Upper lobe of right lung (tissue), 1 donor: ENCODE data around the gene CCNY. TPM values are rescaled to one million over a fixed set of nuclear protein-coding genes. Genes with fewer than 3 reads are reported as not detected.
A peak's percentile ranks its signal among the peaks of the same experiment; 100 is the strongest.

Source experiments
- ATAC-seq: fragments of 200-7000 bp; cut with Tn5 transposase; one replicate; pipeline ENCODE4 v1.9.1; 2020; ENCODE audit warnings: mild to moderate bottlenecking, moderate library complexity
- DNase-seq: peaks from one replicate; pipeline ENCODE4 v3.0.0-alpha.2; 2020
- H3K27ac ChIP-seq: fragments of 200-600 bp; one replicate; pipeline ENCODE4 v1.8.0; 2022
- H3K27me3 ChIP-seq: fragments of 200-600 bp; one replicate; pipeline ENCODE4 v1.8.0; 2022; ENCODE audit warnings: mild to moderate bottlenecking
- H3K36me3 ChIP-seq: fragments of 200-600 bp; one replicate; pipeline ENCODE4 v1.8.0; 2022
- H3K4me1 ChIP-seq: fragments of 200-600 bp; one replicate; pipeline ENCODE4 v1.8.0; 2022
- H3K4me3 ChIP-seq: fragments of 200-600 bp; one replicate; pipeline ENCODE4 v1.8.0; 2022; ENCODE audit warnings: mild to moderate bottlenecking
- H3K9me3 ChIP-seq: fragments of 200-600 bp; one replicate; pipeline ENCODE4 v1.8.0; 2022
- CTCF ChIP-seq: fragments of 200-600 bp; IDR thresholded peaks from one replicate; pipeline ENCODE4 v1.8.0; 2022; ENCODE audit warnings: antibody characterized with exemption
- intact Hi-C: fragments of 100-400 bp; cut with DNase I; formaldehyde crosslinking; loops from one replicate; pipeline ENCODE4 v1.11.0; 2022
- total RNA-seq: library from RNA; stranded (reverse); fragmentation: NEBNext Ultra II Directional; extraction: Animal tissue kit (Norgen Biotek cat#: 25700); gene quantifications from one replicate; pipeline ENCODE4 v1.2.1, GENCODE V29; 2021
- donor health status: DM: no; HTN: yes; CAD: no; lungs with severe emphysema.

The CCNY gene
- total RNA-seq, 1 donor from 2014 or later, result 85.4 TPM

DNA sequence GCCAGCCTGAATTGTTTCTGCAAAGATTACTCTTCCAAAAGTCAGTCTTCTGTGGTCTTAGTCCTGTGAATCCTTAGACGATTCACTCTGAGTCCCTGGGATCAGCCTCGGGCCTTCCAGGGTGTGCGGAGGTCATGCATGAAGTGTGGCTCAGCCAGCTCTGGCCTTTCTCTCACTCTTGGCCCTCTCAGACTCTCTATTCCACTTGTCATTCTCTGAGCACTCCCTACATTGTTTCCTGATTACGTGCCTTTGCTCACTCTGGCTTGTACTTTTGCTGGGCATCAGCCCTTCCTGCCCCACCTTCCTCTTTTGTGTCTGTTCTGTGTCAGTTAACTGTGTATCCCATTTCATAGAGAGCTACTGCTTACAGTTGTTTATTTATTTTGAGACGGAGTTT, 36.0 kb downstream of the CCNY start:
- Histone ChIP-seq H3K9me3 (no peaks in the 10 kb centered on the region), H3K27me3 (no peaks in the 10 kb centered on the region), H3K27ac (peak overlapping the region; percentile 61), H3K4me3 (no peak overlapping the region), H3K4me1 (peaks cover 46% of the 10 kb centered on the region), H3K36me3 (no peaks in the 10 kb centered on the region)
- ATAC-seq (peak; percentile 94), DNase-seq (no peak)
- no peak for TF ChIP-seq CTCF
- intact Hi-C loops, result no loop called here

DNA sequence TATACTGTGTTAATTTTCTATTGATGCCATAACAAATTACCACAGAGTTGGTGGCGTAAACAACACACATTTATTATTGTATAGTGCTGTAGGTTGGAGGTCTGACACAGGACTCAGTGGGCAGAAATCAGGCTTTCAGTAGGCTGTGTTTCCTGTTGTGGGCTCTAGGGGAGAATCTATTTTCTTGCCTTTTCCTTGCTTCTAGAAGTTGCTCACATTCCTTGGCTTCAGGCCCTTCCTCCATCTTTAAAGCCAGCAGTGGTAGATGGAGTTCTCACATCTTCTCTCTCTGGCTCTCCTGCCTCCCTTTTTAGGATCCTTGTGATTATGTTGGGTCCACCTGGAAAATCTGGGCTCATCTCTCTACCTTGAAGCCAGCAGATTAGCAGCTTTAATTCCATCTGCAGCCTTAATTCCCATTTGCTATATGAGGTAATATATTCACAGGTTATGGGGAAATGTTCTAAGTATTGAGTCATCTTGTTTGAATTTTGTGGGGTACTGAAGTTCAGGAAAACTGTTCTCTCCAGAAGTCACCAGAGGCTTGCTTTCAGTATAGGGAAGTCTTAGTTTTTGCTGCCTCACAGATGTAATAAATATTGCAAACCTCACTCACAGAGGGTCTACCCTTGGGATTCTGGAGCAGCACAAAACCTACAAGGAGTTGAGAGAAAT, 38.9 kb downstream of the CCNY start:
- DNase-seq (no peak), ATAC-seq (no peak)
- H3K36me3 ChIP-seq, result no peaks in the 10 kb centered on the region
- intact Hi-C loops, result no loop called here
- no peaks in the 10 kb centered on the region for H3K9me3 ChIP-seq
- H3K4me1 ChIP-seq, result peaks cover 45% of the 10 kb centered on the region
- no peaks in the 10 kb centered on the region for H3K27me3 ChIP-seq
- no peak for TF ChIP-seq CTCF
- no peak overlapping the region for H3K4me3 ChIP-seq
- no peak overlapping the region for H3K27ac ChIP-seq

DNA sequence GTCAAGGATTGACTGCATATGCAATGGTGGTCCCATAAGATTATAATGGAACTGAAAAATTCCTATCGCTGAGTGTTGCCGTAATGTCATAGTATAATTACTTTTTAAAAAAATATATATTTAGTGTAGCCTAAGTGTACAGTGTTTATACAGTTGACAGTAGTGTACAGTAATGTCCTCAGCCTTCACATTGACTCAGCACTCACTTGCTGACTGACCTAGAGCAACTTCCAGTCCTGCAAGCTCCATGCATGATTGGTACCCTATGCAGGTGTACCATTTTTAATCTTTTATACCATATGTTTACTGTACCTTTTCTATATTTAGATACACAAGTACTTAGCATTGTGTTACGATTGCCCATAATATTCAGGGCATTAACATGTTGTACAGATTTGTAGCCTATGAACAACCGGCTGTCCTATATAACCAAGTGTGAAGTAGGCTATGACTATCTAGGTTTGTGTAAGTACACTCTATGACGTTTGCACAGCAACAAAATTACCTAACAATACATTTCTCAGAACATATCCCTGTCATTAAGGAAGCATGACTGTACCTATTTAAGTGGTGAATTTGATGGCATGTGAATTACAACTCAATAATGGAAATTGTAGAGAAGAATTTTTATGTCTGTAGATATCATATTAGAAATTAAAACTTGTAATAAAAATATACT, 40.9 kb downstream of the CCNY start:
- no peaks in the 10 kb centered on the region for H3K9me3 ChIP-seq
- DNase-seq (no peak), ATAC-seq (no peak)
- peaks cover 33% of the 10 kb centered on the region for H3K4me1 ChIP-seq
- no peaks in the 10 kb centered on the region for H3K27me3 ChIP-seq
- no peaks in the 10 kb centered on the region for H3K36me3 ChIP-seq
- no peak overlapping the region for H3K27ac ChIP-seq
- intact Hi-C loops, result no loop called here
- H3K4me3 ChIP-seq, result no peak overlapping the region
- no peak for TF ChIP-seq CTCF

DNA sequence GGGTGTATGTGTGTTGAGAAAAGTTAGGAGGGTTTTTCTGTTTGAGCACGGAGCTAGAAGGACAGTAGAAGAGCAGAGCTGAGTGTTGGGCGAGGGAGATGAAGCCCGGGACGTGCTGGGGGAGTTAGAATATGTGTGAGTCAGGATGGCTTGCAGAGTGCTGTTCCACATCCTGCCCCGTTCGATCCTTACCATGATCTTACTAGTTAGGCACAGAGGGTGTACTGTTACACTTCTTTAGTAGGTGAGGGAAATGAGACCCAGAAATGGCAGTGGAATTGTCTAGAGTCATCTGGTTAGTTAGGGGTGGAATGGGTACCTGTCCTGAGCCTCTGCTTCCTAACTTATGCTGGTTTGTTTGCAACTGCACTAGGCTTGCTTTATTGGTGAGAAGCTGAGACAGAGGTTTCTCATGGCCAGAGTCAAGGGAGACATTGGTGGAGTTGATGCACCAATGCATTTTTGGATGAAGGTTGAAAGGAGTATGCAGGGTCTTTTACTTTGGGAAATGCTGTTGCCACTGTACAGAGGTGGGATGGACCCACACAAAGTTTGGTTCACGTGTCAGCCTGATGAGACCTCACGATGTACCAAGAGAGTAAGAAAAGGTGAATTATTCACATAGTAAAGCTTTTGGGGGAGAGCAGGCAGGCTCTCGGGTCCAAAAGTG, 42.4 kb downstream of the CCNY start:
- Histone ChIP-seq H3K27ac (peak overlapping the region; percentile 71), H3K27me3 (no peaks in the 10 kb centered on the region), H3K36me3 (no peaks in the 10 kb centered on the region), H3K9me3 (no peaks in the 10 kb centered on the region), H3K4me1 (peaks cover 26% of the 10 kb centered on the region), H3K4me3 (no peak overlapping the region)
- DNase-seq (no peak), ATAC-seq (no peak)
- TF ChIP-seq CTCF, result no peak
- intact Hi-C loops, result no loop called here

- no peaks in the 10 kb centered on the region for H3K36me3 ChIP-seq
- no peak overlapping the region for H3K4me3 ChIP-seq
- intact Hi-C loops, result no loop called here
- ATAC-seq (peak; percentile 74), DNase-seq (no peak)
- peaks cover 31% of the 10 kb centered on the region for H3K4me1 ChIP-seq
- H3K27me3 ChIP-seq, result no peaks in the 10 kb centered on the region
- no peaks in the 10 kb centered on the region for H3K9me3 ChIP-seq
- no peak for TF ChIP-seq CTCF
- H3K27ac ChIP-seq, result peak overlapping the region; percentile 71
These were observed 43.2 kb downstream of the CCNY start for GRCh38 chr10:35379226-35380137.
